ENCODE measurements around the gene RAB40C. TPM values are rescaled to one million over a fixed set of nuclear protein-coding genes. Genes with fewer than 3 reads are reported as not detected.

RAB40C gene
- total RNA-seq, 1 donor from 2014 or later, result 20.0 TPM

DNA sequence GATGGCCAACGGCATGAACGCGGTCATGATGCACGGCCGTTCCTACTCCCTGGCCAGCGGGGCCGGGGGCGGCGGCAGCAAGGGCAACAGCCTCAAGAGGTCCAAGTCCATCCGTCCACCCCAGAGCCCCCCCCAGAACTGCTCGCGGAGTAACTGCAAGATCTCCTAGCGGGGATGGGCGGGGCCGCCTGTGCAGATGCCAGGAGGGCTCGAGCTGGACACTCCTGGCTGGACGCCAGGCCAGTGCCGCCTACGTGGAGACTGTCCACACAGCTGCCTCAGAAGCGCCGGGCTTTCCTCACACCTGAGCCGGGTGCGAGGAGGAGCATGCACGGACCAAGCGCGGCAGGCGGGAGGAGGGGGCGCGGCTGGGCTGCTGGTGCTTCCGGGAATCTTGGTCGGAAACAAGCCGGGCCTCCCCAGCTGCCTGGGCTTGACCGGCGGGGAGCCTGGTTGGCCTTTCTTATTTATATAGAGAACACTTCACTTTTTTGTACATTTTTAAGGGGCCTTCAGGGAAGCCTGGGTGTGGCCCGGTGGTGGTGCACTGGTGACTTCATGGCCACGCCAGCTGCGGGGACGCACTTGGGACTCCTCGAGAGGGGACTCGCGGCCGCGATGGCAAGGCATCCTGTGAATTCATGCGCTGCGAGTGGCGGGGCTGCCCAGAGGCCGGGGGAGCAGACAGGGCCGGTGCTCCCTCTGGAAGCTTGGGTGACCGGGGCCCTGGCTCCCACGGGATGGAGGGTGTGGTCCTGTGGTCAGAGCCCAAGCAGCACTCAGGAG is 37.8 kb downstream of the RAB40C start:
- TF ChIP-seq, protein P1, sequence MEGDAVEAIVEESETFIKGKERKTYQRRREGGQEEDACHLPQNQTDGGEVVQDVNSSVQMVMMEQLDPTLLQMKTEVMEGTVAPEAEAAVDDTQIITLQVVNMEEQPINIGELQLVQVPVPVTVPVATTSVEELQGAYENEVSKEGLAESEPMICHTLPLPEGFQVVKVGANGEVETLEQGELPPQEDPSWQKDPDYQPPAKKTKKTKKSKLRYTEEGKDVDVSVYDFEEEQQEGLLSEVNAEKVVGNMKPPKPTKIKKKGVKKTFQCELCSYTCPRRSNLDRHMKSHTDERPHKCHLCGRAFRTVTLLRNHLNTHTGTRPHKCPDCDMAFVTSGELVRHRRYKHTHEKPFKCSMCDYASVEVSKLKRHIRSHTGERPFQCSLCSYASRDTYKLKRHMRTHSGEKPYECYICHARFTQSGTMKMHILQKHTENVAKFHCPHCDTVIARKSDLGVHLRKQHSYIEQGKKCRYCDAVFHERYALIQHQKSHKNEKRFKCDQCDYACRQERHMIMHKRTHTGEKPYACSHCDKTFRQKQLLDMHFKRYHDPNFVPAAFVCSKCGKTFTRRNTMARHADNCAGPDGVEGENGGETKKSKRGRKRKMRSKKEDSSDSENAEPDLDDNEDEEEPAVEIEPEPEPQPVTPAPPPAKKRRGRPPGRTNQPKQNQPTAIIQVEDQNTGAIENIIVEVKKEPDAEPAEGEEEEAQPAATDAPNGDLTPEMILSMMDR (IDR thresholded peaks at IDR 0.05), result no peak
- Mint-ChIP-seq H3K36me3 (ENCODE audit: unreplicated experiment) (peaks cover 4% of the 10 kb centered on the region), H3K9me3 (ENCODE audit: unreplicated experiment) (no peaks in the 10 kb centered on the region), H3K4me3 (ENCODE audit: unreplicated experiment) (no peak overlapping the region), H3K27ac (ENCODE audit: unreplicated experiment) (peak overlapping the region; percentile 95), H3K4me1 (ENCODE audit: unreplicated experiment) (peaks cover 36% of the 10 kb centered on the region), H3K27me3 (ENCODE audit: unreplicated experiment) (no peaks in the 10 kb centered on the region)
- no peak for DNase-seq (ENCODE audit: extremely low spot score, unreplicated experiment)

DNA sequence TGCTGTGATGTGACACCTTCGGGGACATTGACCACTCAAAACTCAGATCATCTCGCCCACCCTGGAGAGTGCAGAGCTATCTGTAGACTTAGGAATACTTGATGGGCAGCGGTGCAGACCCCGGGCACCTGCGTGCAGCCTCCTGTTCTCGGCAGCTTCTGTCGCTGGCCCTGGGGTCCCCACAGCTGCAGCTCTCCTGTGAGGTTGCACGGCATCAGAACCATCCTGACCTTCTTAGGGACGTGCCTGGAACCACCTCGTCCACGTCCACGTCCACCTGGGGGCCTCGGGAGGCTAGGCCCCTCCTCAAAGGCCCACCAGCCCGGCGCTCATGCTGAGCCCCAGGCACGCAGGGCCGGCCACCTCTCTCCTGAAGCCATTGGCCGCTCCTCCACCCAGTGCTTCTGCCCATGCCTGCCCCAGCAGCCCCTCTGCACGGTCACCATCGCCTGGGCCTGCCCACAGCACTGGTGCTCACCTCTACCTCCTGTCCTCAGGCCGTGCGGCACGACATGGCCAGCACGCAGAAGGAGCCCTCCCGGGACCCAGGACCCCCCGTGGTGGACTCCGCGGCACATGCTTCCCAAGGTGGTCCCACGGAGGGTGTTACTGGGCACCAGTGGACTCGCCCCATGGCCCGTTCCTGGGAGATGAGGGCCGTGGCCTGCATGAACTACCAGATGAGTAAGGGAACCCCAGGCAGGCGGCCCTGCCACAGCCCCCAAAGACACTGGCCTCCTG is 38.6 kb downstream of the RAB40C start:
- Mint-ChIP-seq H3K27me3 (ENCODE audit: unreplicated experiment) (no peaks in the 10 kb centered on the region), H3K36me3 (ENCODE audit: unreplicated experiment) (peaks cover 4% of the 10 kb centered on the region), H3K4me3 (ENCODE audit: unreplicated experiment) (no peak overlapping the region), H3K9me3 (ENCODE audit: unreplicated experiment) (no peaks in the 10 kb centered on the region), H3K27ac (ENCODE audit: unreplicated experiment) (no peak overlapping the region), H3K4me1 (ENCODE audit: unreplicated experiment) (peaks cover 36% of the 10 kb centered on the region)
- no peak for DNase-seq (ENCODE audit: extremely low spot score, unreplicated experiment)
- TF ChIP-seq, protein P1 (IDR thresholded peaks at IDR 0.05), result no peak

DNA sequence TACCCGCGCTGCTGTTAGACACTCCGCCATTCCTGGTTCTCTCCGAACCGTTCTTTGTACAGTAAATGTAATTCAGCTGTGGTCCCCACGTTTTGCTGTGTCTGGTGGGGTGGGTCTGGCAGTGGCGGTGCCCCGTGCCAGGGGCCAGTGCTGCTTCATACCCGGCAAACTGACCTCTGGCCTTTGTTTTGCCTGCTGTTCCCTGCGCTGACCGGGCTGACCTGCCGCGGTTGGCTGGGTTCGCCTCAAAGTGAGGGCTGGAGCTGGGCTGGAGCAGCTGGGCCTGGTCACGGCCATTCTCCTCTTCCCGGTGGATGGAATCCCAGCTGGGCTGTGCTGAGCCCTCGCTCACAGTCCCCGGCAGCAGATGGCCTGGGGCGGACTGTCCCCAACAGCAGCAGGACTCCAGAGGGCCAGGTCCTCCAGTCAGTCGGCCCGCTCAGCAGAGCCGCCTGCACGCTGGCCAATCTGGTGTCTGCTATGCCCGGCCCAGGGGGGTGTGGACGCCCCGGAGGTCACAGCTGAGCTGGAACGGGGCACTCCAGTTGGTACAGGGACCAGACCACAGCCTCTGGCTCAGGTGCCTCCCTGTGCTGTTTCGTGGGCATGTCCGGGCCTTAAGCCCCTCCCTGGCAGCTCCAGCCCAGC is 39.4 kb downstream of the RAB40C start:
- TF ChIP-seq, protein P1 (IDR thresholded peaks at IDR 0.05), result no peak
- DNase-seq (ENCODE audit: extremely low spot score, unreplicated experiment), result no peak
- no peaks in the 10 kb centered on the region for H3K27me3 Mint-ChIP-seq (ENCODE audit: unreplicated experiment)
- peaks cover 36% of the 10 kb centered on the region for H3K4me1 Mint-ChIP-seq (ENCODE audit: unreplicated experiment)
- H3K4me3 Mint-ChIP-seq (ENCODE audit: unreplicated experiment), result no peak overlapping the region
- no peaks in the 10 kb centered on the region for H3K9me3 Mint-ChIP-seq (ENCODE audit: unreplicated experiment)
- H3K36me3 Mint-ChIP-seq (ENCODE audit: unreplicated experiment), result peaks cover 4% of the 10 kb centered on the region
- H3K27ac Mint-ChIP-seq (ENCODE audit: unreplicated experiment), result peak overlapping the region; percentile 23

DNA sequence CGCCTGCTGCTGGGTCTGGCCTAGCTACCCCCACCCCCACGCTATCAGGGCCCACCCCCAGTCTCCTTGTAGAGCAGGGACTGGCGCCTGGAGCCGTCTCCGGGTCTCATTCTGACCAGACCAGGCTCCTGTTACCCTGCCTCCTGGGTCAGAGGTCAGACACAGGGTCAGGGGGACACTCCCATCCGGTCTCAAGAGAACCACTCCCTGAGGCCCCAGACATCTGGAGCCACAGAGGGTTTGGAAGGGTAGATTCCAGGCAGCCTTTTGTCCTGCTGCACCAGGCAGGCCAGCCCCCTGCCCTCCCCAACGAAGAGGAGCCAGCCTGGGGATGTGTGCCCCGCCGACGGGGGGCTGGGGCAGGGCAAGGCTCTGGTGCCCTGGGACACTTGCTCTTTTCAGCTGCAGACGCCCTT is 40.0 kb downstream of the RAB40C start:
- H3K9me3 Mint-ChIP-seq (ENCODE audit: unreplicated experiment), result no peaks in the 10 kb centered on the region
- TF ChIP-seq, protein P1 (IDR thresholded peaks at IDR 0.05), result no peak
- peaks cover 40% of the 10 kb centered on the region for H3K4me1 Mint-ChIP-seq (ENCODE audit: unreplicated experiment)
- no peak for DNase-seq (ENCODE audit: extremely low spot score, unreplicated experiment)
- no peaks in the 10 kb centered on the region for H3K27me3 Mint-ChIP-seq (ENCODE audit: unreplicated experiment)
- peaks cover 4% of the 10 kb centered on the region for H3K36me3 Mint-ChIP-seq (ENCODE audit: unreplicated experiment)
- no peak overlapping the region for H3K27ac Mint-ChIP-seq (ENCODE audit: unreplicated experiment)
- no peak overlapping the region for H3K4me3 Mint-ChIP-seq (ENCODE audit: unreplicated experiment)
